ENCODE results near the gene P2RY2. TPM values are rescaled to one million over a fixed set of nuclear protein-coding genes. Genes with fewer than 3 reads are reported as not detected.

Gene P2RY2
- total and polyA plus RNA-seq, 2 of the 8 experiments (the other 6 are each of a cell fraction or from before 2014, with no cell fraction given) = 1.0 to 1.5 TPM

DNA sequence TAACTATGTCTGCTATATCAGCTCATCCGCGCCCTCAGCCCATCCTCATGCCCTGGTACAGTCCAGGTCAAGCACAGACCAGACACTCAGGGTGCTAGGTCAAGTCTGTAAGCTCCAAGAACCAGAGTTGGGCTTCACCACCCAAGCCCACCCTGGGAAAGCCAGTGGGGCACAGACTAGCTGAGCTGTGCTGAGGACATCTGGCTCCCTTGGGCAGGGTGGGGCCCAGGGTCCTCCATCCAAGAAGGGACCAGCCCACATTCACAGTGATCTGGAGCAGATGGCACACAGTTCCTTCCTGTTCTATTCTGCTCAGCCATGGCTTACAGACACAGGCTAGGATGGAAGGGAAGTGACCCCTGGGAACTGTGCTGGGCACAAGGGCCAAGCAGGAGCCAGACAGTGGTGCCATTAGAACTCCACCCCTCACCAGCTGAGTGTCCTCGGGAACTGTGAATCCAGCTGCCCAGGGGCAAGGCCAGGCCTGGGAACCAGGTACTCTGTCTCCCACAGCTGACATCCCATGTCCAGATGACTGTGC is 63.2 kb downstream of the P2RY2 start:
- Histone ChIP-seq H3K27me3 (replicated peaks in 1 of 4; ENCODE audit: control insufficient read depth in 3 of 4, extremely low read depth in 1 of 4, insufficient read depth in 3 of 4, low read length in 3 of 4) (no peaks in the 10 kb centered on the region; a peak in 1 of 7 replicates), H3K79me2 (ENCODE audit: control insufficient read depth in 1 of 2, insufficient read depth in 2 of 2, low read length in 2 of 2) (no peaks in the 10 kb centered on the region), H3K36me3 (ENCODE audit: control insufficient read depth in 2 of 4, insufficient read depth in 4 of 4, low read length in 3 of 4) (no peaks in the 10 kb centered on the region), H3K4ac (replicated peaks; ENCODE audit: insufficient read length, low read depth, low read length) (no peak overlapping the region), H2AFZ (ENCODE audit: low read length) (no peak overlapping the region), H4K8ac (ENCODE audit: extremely low read depth, insufficient read depth, low read length) (peak overlapping the region; percentile 58; the same call in 1 of the 2 replicates), H2BK15ac (ENCODE audit: low read length) (no peak overlapping the region), H3K79me1 (ENCODE audit: low read depth, low read length) (no peaks in the 10 kb centered on the region), H2BK5ac (ENCODE audit: low read depth, low read length) (no peak overlapping the region), H3K4me1 (replicated peaks in 1 of 4; ENCODE audit: control insufficient read depth in 3 of 4, insufficient read depth in 4 of 4, low read length in 3 of 4) (no peaks in the 10 kb centered on the region; a peak in 2 of 7 replicates), H2BK20ac (ENCODE audit: low read length) (no peak overlapping the region), H4K20me1 (replicated peaks in 1 of 2; ENCODE audit: control insufficient read depth in 1 of 2, insufficient read depth in 2 of 2, low read length in 2 of 2) (no peaks in the 10 kb centered on the region), H4K5ac (ENCODE audit: insufficient read length, low read depth, low read length) (no peak overlapping the region), H3K4me3 (ENCODE audit: extremely low read depth in 1 of 4, insufficient read depth in 2 of 4, low read depth in 3 of 4, low read length in 4 of 4) (no peak overlapping the region), H2AK5ac (ENCODE audit: low read depth, low read length) (no peak overlapping the region; the same call in 1 of the 2 replicates), H3K4me2 (ENCODE audit: insufficient read depth in 1 of 2, low read depth in 2 of 2, low read length in 2 of 2) (no peak overlapping the region), H3K23ac (ENCODE audit: insufficient read length) (no peak overlapping the region), H3K27ac (ENCODE audit: low read depth, low read length) (no peak overlapping the region), H3K14ac (ENCODE audit: insufficient read length) (no peak overlapping the region), H3K56ac (replicated peaks; ENCODE audit: insufficient read length, low read depth, low read length) (no peak overlapping the region), H2BK120ac (replicated peaks; ENCODE audit: low read depth, low read length) (no peak overlapping the region), H3K23me2 (ENCODE audit: low read depth, low read length) (no peaks in the 10 kb centered on the region), H3K9me3 (ENCODE audit: insufficient read depth in 2 of 2, low read depth in 1 of 2, low read length in 1 of 2) (no peaks in the 10 kb centered on the region), H3K18ac (ENCODE audit: extremely low read depth, low read length) (no peak overlapping the region), H3K9ac (replicated peaks in 1 of 4; ENCODE audit: extremely low read depth in 1 of 4, low read depth in 3 of 4, low read length in 3 of 4) (no peak overlapping the region), H2BK12ac (ENCODE audit: low read depth, low read length) (no peak overlapping the region), H4K91ac (replicated peaks; ENCODE audit: insufficient read length, low read length) (no peak overlapping the region)
- FAIRE-seq = no peak
- WGBS, 2 experiments (ENCODE audit: extremely low coverage in 1 of 2, insufficient coverage in 1 of 2, insufficient read length in 1 of 2, insufficient replicate concordance in 2 of 2, low coverage in 1 of 2, low lambda C conversion rate in 2 of 2, missing lambda C conversion rate in 1 of 2) = 100% methylated on average over 3 of the region's 3 CpGs; no CpG with 5 or more reads in 1 of the 2 experiments
- CTCF ChIA-PET (ENCODE audit: partially characterized antibody) = interaction anchor here (1.0 to 15.2 kb wide), 8 partner anchors 8 to 78 kb away, joined by 3 to 233 read pairs (median 6); partner anchors contain the start of gene P2RY6
- no peak for TF ChIP-seq RBBP5 (IDR thresholded peaks at IDR 0.05; ENCODE audit: borderline replicate concordance, low read depth, low read length)
- no peak for TF ChIP-seq CBX5 (IDR thresholded peaks at IDR 0.05; ENCODE audit: low read depth, low read length)
- TF ChIP-seq, protein P1, sequence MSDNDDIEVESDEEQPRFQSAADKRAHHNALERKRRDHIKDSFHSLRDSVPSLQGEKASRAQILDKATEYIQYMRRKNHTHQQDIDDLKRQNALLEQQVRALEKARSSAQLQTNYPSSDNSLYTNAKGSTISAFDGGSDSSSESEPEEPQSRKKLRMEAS (IDR thresholded peaks at IDR 0.05) = no peak
- no peak for TF ChIP-seq SUZ12 (IDR thresholded peaks at IDR 0.05; ENCODE audit: low read length)
- TF ChIP-seq POLR2A (IDR thresholded peaks at IDR 0.05; ENCODE audit: control extremely low read depth in 1 of 2, low read depth in 2 of 2, low read length in 2 of 2) = no peak
- POLR2A ChIA-PET (ENCODE audit: partially characterized antibody) = no interaction called here
- DNase-seq (ENCODE audit: low read depth in 1 of 2, low spot score in 2 of 2) = no peak
